Measurements from ENCODE around the gene ENPP5. TPM values are rescaled to one million over a fixed set of nuclear protein-coding genes. Genes with fewer than 3 reads are reported as not detected.

ENPP5 gene, protein sequence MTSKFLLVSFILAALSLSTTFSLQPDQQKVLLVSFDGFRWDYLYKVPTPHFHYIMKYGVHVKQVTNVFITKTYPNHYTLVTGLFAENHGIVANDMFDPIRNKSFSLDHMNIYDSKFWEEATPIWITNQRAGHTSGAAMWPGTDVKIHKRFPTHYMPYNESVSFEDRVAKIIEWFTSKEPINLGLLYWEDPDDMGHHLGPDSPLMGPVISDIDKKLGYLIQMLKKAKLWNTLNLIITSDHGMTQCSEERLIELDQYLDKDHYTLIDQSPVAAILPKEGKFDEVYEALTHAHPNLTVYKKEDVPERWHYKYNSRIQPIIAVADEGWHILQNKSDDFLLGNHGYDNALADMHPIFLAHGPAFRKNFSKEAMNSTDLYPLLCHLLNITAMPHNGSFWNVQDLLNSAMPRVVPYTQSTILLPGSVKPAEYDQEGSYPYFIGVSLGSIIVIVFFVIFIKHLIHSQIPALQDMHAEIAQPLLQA
- total RNA-seq, result 0.42 TPM

DNA sequence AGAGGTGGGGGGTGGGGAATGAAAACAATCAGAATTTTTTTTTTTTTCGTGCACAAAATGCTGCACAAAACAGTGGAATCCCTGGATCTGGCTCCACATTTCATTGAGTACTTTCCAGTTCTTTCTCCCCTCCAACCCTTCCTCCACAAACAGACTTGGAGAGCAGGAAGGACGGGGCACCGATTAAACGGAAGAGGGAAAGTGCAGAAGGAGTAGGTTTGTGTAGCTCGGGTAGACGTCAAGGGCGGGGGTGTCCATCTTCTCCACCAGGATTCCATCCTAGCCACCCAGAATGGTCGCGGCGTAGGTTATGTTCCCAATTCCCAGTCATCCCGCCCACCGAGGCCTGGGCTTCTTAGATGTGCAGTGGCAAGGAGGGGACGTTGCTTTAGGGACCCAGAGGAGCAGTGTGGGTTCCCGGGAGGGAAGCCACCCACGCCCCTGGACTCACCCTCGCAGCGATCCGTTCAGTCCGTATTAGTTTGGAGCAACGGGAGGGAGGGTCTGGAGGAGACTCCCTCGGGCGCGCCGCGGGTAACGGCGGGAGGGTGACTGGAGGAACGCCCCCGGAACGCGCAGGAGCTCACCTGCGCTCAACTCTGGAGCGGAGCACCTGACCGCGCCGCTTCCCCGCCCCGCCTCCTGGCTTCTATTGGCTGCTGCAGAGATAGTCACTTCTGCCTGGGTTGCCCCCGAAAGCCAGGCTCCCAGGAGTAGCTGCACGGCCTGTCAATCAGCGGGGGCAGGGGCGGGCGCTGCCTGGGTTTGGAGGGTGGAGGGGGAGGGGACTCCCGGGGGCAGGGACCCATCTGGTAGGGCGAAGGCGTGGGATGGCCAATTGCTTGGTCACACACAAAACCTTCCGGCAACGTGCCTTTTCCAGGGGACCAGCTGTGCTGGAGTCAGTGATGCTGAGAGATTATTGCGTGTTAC lies at the start of gene ENPP5:
ENPP5 (minus strand) TSS at position 624 of the 933 bp plus-strand sequence. CDS start 2,718 bp downstream, outside the sequence.
- Histone ChIP-seq H3K4me1 (ENCODE audit: insufficient read depth, low read length) (peaks cover 14% of the 10 kb centered on the region), H3K4me3 (ENCODE audit: low read length) (peak within 1 kb of the TSS; percentile 41), H3K27me3 (ENCODE audit: insufficient read depth, low read length) (peaks cover 18% of the 10 kb centered on the region), H3K9me3 (ENCODE audit: low read depth, low read length) (no peaks in the 10 kb centered on the region)

DNA sequence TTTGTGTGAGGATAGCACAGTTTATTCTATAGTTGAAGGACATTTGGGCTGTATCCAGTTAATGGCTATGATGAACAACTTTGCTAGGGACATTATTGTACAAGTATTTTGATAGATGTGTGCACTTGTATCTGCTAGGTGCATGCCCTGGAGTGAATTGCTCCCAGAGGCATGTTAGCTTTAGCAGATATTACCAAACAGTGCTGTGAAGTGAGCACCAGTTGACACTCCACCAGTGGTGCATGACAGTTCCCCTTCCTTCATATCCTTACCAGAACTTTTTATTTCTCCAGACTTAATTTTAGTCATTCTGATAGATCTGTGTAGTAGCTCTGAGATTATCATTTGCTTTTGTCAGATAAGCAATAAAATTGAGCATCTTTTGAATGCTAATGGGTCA lies 48.9 kb upstream of the ENPP5 start:
- Histone ChIP-seq H3K9me3 (ENCODE audit: low read depth, low read length) (no peaks in the 10 kb centered on the region), H3K4me1 (ENCODE audit: insufficient read depth, low read length) (peaks cover 6% of the 10 kb centered on the region), H3K27me3 (ENCODE audit: insufficient read depth, low read length) (no peaks in the 10 kb centered on the region), H3K4me3 (ENCODE audit: low read length) (no peak overlapping the region)

DNA sequence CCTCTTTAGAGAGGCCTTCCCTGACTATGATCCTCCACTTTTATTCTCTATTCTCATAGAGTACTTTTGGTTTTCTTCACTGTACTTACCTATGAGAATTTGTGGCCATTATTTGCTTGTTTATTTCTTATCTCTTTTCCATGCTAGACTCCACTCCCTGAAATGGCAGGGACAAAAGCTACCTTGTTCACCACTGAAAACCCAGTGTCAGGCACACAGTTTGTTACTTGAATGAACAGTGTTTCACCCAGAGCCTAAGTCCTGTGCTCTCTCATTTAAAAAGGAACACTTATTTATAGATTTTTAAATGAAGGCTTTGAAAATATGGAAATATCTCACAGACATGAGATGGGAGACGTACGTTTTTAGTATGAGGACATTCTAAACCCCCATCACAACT lies 47.7 kb upstream of the ENPP5 start:
- Histone ChIP-seq H3K4me3 (ENCODE audit: low read length) (no peak overlapping the region), H3K4me1 (ENCODE audit: insufficient read depth, low read length) (peaks cover 6% of the 10 kb centered on the region), H3K27me3 (ENCODE audit: insufficient read depth, low read length) (no peaks in the 10 kb centered on the region), H3K9me3 (ENCODE audit: low read depth, low read length) (no peaks in the 10 kb centered on the region)

DNA sequence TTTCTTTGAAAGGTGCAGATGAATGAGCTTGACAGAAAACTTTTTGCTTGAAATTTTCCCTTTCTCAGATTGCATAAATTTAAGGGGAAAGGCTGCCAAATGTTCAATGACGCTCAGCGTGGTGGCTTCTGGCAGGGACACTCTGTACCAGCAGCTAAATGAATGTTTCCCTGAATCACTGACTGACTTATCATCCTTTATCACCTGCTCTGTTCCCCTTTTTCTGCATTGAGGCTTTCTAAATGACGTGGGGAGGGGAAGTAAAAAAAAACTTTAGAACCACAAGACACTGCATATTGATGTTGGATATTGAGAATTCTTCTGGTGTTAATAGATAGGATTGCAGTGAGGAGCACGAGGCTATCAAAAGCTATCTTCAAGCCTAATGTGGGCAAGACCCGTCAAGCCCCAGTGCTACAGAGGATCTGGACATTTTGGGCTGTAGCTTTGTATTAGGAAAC lies 46.9 kb upstream of the ENPP5 start:
- Histone ChIP-seq H3K27me3 (ENCODE audit: insufficient read depth, low read length) (no peaks in the 10 kb centered on the region), H3K4me1 (ENCODE audit: insufficient read depth, low read length) (peaks cover 6% of the 10 kb centered on the region), H3K4me3 (ENCODE audit: low read length) (no peak overlapping the region), H3K9me3 (ENCODE audit: low read depth, low read length) (no peaks in the 10 kb centered on the region)

DNA sequence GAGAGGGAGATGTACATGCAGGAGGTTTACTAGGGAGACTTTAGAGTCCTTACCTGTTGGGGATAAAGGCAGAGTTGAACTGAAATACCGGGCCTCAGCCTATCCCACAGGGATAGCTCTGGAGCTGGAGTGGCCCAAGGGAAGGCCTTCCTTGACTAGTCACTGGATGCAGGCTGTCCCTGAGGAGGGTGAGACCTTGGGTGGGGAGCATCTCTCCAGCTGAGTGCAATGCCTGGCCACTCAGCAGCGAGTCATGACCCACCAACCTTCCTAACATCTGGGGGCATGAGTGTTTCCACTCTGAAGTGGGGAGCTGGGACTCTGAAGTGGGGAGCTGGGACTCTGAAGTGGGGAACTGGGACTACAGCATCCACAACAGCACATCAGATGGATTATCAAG lies 46.1 kb upstream of the ENPP5 start:
- no peaks in the 10 kb centered on the region for H3K9me3 ChIP-seq (ENCODE audit: low read depth, low read length)
- H3K27me3 ChIP-seq (ENCODE audit: insufficient read depth, low read length), result no peaks in the 10 kb centered on the region
- no peak overlapping the region for H3K4me3 ChIP-seq (ENCODE audit: low read length)
- peaks cover 6% of the 10 kb centered on the region for H3K4me1 ChIP-seq (ENCODE audit: insufficient read depth, low read length)

DNA sequence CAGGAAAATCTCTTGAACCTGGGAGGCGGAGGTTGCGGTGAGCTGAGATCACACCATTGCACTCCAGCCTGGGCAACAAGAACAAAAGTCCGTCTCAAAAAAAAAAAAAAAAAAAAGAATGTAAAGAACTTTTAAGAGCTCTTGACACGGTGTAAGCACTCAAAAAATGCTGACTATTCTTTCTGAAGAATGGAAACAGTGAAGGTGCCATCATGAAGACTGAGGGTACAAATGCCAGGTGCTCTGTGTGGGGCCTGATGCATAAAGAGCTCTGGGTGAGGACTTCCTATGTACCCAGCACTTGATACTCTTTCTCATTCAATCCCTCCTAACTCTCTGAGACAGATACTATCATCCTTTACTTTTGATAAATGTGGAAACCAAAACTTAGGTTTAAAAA lies 45.0 kb upstream of the ENPP5 start:
- Histone ChIP-seq H3K9me3 (ENCODE audit: low read depth, low read length) (no peaks in the 10 kb centered on the region), H3K4me1 (ENCODE audit: insufficient read depth, low read length) (peaks cover 6% of the 10 kb centered on the region), H3K4me3 (ENCODE audit: low read length) (no peak overlapping the region), H3K27me3 (ENCODE audit: insufficient read depth, low read length) (no peaks in the 10 kb centered on the region)

DNA sequence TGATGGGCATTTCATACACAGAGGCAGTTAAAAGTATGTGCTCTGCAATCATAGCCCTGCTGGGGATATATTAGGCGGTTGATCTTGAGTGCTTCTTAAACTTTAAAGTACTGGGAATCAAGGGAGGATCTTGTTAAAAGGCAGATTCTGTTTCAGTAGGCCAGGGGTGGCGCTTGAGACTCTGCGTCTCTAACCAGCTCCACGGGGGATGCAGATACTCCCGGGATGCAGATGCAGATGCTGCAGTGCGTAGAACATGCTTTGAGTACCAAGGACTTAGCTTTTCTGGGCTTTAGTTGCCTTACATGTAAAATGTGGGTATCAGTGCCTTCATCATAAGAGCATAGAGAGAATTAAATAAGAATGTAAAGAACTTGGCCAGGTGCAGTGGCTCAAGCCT lies 44.4 kb upstream of the ENPP5 start:
- no peaks in the 10 kb centered on the region for H3K9me3 ChIP-seq (ENCODE audit: low read depth, low read length)
- no peaks in the 10 kb centered on the region for H3K27me3 ChIP-seq (ENCODE audit: insufficient read depth, low read length)
- peaks cover under 1% of the 10 kb centered on the region for H3K4me1 ChIP-seq (ENCODE audit: insufficient read depth, low read length)
- H3K4me3 ChIP-seq (ENCODE audit: low read length), result no peak overlapping the region

DNA sequence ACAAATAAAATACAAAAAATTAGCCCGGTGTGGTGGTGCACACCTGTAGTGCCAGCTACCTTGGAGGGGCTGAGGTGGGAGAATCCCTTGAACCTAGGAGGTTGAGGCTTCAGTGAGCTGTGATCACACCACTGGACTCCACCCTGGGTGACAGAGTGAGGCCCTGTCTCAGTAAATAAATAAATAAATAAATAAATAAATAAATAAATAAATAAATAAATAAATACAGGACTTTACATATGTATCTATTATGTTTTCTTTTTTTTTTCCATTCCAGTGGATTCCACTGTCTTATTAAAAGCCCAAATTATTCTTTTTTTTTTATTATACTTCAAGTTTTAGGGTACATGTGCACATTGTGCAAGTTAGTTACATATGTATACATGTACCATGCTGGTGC lies 41.1 kb upstream of the ENPP5 start:
- Histone ChIP-seq H3K27me3 (ENCODE audit: insufficient read depth, low read length) (no peaks in the 10 kb centered on the region), H3K9me3 (ENCODE audit: low read depth, low read length) (no peaks in the 10 kb centered on the region), H3K4me1 (ENCODE audit: insufficient read depth, low read length) (no peaks in the 10 kb centered on the region), H3K4me3 (ENCODE audit: low read length) (no peak overlapping the region)

DNA sequence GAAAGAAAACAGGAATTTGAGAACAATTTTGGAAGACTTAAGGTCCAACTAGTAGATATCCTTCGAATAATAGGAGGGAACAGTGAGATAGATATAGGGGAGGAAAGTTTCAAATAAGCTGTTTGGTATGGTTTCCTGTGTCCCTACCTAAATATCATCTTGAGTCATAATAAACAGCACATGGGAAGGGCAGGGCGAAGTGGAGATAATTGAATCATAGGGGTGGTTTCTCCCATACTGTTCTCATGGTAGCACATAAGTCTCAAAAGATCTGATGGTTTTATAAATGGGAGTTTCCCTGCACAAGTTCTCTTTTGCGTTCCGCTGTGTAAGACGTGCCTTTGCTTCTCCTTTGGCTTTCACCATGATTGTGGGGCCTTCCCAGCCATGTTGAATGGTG lies 39.5 kb upstream of the ENPP5 start:
- no peaks in the 10 kb centered on the region for H3K9me3 ChIP-seq (ENCODE audit: low read depth, low read length)
- no peaks in the 10 kb centered on the region for H3K27me3 ChIP-seq (ENCODE audit: insufficient read depth, low read length)
- H3K4me1 ChIP-seq (ENCODE audit: insufficient read depth, low read length), result no peaks in the 10 kb centered on the region
- H3K4me3 ChIP-seq (ENCODE audit: low read length), result no peak overlapping the region

DNA sequence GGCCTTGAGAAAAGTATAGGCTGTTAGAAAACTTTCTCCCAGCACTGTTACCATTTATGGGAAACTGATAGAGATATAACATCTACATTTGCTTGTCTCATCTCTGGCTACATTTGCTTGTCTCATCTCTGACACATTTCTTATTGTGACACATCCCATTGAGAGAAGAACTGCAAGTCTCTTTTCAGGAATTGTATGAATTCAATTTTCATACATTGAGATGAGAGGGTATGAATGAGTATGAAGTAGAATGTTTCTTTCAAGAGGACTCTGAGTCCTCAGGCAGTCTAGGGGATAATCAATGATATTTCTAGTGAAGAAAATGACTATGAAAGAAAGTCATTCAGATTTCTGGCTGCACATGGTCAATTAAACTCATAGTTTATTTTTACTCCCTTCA lies 37.5 kb upstream of the ENPP5 start:
- Histone ChIP-seq H3K27me3 (ENCODE audit: insufficient read depth, low read length) (no peaks in the 10 kb centered on the region), H3K4me3 (ENCODE audit: low read length) (no peak overlapping the region), H3K9me3 (ENCODE audit: low read depth, low read length) (no peaks in the 10 kb centered on the region), H3K4me1 (ENCODE audit: insufficient read depth, low read length) (no peaks in the 10 kb centered on the region)

DNA sequence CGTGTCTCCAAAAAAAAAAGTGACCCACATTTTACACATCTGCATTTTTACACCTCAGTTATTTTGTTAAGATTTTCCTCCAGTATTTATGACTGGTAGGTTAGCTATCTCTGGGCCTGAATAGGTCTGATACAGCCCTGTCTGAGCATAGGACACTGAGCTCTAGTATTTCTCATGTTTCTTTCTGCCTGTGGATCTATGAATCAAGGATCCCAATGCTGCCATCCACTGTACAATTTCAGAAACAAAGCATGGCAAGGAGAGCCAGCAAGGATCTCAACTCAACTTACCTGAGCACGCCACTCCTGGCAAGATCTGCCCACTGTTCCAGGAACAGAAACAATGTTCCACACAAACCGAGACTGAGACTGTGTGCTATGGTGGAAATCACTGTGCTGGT lies 36.4 kb upstream of the ENPP5 start:
- H3K27me3 ChIP-seq (ENCODE audit: insufficient read depth, low read length), result no peaks in the 10 kb centered on the region
- no peak overlapping the region for H3K4me3 ChIP-seq (ENCODE audit: low read length)
- H3K9me3 ChIP-seq (ENCODE audit: low read depth, low read length), result no peaks in the 10 kb centered on the region
- no peaks in the 10 kb centered on the region for H3K4me1 ChIP-seq (ENCODE audit: insufficient read depth, low read length)

DNA sequence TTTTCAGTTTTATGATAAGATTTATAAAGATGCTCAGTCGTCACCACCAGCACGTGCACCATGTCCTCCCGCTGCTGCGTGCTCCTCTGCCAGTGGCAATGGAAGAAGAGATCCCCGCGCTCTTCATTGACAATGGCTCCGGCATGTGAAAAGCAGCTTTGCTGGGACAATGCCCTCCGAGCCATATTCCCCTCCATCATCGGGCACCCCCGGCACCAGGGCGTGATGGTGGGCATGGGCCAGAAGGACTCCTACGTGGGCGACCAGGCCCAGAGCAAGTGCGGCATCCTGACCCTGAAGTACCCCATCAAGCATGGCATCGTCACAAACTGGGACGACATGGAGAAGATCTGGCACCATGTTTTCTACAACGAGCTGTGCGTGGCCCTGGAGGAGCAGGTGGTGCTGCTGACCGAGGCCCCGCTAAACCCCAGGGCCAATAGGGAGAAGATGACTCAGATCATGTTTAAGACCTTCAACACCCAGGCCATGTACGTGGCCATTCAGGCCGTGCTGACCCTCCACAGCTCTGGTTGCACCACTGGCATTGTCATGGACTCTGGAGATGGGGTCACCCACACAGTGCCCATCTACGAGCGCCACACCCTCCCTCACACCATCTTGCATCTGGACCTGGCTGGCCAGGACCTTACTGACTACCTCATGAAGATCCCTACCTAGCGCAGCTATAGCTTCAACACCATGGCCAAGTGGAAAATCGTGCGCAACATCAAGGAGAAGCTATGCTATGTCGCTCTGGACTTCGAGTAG lies 34.3 kb upstream of the ENPP5 start:
- Histone ChIP-seq H3K4me3 (ENCODE audit: low read length) (no peak overlapping the region), H3K27me3 (ENCODE audit: insufficient read depth, low read length) (no peaks in the 10 kb centered on the region), H3K4me1 (ENCODE audit: insufficient read depth, low read length) (no peaks in the 10 kb centered on the region), H3K9me3 (ENCODE audit: low read depth, low read length) (no peaks in the 10 kb centered on the region)

DNA sequence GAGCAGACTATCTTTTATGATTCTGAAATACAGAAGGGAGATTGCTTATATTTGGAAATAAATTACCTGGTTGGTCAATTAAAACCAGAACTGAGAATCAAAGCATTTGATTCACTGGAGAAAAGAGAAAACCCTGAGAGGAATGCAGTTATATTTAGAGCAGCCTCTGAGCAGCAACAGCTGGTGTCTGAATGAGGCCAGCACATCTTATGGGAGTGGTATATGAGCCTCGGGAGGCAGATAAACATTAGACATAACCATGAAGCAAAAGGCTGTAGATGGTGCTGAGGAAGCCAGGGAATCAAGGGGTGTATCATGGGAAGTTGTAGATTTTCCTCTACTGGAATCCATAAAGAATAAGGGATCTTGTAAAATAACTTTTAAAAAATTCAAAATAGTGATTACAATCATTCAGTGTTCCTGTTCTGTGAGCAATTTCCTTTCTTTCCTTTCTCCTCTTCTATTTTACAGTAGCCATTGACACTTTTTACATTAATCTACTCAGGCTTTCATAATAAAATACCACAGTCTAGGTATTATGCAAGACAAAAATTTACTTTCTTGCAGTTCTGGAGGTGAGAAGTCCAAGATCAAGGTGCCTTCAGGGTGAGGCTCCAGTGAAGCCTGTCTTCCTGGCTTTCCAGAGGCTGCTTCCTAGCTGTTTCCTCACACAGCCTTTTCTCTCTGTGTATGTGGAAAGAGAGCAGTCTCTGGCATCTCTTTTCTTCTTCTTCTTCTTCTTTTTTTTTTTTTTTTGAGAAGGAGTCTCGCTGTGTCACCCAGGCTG lies 32.8 kb upstream of the ENPP5 start:
- Histone ChIP-seq H3K4me3 (ENCODE audit: low read length) (no peak overlapping the region), H3K9me3 (ENCODE audit: low read depth, low read length) (no peaks in the 10 kb centered on the region), H3K4me1 (ENCODE audit: insufficient read depth, low read length) (no peaks in the 10 kb centered on the region), H3K27me3 (ENCODE audit: insufficient read depth, low read length) (no peaks in the 10 kb centered on the region)

DNA sequence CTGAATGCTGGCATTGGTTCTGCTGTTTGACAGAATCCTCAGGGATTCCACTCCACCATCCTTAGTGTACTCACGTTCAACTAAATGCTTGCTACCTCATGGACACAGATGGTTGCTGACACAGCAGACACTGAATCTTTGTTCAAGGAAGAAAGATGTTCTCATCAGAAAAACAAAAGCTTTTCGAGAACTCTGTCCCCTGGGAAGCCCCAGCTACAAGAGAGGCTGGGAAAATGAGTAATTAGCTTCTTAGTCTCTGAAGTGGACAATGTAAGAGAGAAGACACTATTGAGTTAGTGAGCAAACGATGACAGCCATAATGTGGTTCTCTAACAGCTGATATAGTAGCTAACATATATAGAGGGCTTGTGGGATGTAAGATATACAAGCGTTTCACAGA lies 30.9 kb upstream of the ENPP5 start:
- Histone ChIP-seq H3K27me3 (ENCODE audit: insufficient read depth, low read length) (no peaks in the 10 kb centered on the region), H3K9me3 (ENCODE audit: low read depth, low read length) (no peaks in the 10 kb centered on the region), H3K4me3 (ENCODE audit: low read length) (no peak overlapping the region), H3K4me1 (ENCODE audit: insufficient read depth, low read length) (no peaks in the 10 kb centered on the region)
